Stimulated activated CD4-positive, alpha-beta T cell treated with anti-CD3 and anti-CD28 coated beads, Interleukin-15, amount 100 ng/mL, for 24 hours (primary cell): ENCODE data around the gene CRACR2A.

ENCODE experiments used
- DNase-seq: peaks from one replicate; pipeline ENCODE4 v3.0.0-alpha.2; 2020

The CRACR2A gene

GRCh38 chr12:3723916-3724805 is 28.7 kb downstream of the CRACR2A start:
- DNase-seq, result no peak

GRCh38 chr12:3722368-3722767 is 30.5 kb downstream of the CRACR2A start:
- no peak for DNase-seq

- no peak for DNase-seq
Observed at GRCh38 chr12:3720772-3721171, 32.1 kb downstream of the CRACR2A start.

DNA sequence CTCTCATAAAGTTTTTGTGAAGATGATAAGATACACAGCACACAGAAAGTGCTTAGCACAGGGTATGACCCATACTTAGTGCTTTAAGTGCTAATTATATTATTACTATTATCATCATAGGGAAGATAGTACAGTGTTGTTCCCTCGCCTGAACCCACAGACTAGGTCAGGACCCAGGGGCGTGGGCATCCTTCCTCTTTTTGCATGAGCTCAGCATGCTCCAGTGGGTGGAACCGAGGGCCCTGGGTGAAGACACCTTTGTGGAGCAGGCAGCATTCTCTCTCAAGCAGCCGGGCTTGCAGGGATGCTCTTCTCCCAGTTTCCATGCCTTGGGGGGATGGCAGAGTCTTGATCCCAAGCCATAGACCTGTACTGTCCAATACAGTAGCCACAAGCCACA is 34.8 kb downstream of the CRACR2A start:
- DNase-seq, result no peak

DNA sequence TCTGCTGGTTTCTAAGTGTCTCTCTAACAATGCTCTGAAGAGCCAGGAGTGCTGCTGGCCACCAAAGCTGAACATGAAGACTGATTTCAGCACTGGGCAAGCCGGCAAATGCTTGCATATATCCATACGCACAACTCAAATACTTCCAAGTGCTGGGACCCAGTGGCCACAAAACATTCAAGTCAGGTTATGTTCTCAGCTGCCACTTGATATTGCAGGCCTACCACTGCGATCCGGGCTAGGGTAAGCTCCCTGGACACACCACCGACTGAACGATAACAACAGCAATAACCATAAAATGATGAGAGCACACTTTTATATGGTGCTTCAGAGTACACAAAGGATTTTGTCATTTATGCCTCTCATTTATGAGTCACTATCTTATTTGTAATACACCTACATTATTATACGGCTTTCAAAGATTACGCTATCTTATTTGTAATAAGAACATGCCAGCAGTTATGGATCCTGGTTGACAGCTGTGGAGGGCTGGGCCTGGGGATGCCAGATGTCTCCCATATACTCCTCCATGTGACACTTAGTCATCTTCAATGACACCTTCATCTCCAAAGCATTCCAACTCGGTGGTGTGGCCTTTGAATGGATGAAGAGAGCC is 35.5 kb downstream of the CRACR2A start:
- DNase-seq, result no peak

GRCh38 chr12:3715999-3716398 is 36.9 kb downstream of the CRACR2A start:
- no peak for DNase-seq

DNA sequence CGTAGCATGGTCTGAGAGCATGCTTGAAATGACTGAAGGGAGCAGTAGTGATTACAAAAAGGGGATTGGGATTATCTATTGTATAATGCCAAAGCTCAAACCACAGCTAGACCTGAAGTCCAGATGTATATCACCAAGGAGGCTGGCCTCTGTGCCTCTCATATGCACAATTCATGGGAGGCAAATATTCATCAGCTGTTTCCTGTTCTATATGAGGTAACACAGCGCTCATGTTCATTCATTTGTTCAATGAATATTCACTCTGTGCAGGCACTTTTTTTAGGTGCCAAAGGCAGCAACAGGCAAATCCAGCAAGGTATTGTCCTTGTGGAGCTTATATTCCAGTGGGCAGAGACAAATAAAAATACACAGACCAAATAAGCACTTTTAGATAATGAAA is 39.0 kb downstream of the CRACR2A start:
- no peak for DNase-seq

- DNase-seq, result no peak
Observed at GRCh38 chr12:3713483-3713882, 39.4 kb downstream of the CRACR2A start.

- DNase-seq, result no peak
Observed at GRCh38 chr12:3712209-3712992, 40.5 kb downstream of the CRACR2A start.

- DNase-seq, result no peak
Observed at GRCh38 chr12:3705354-3705675, 47.6 kb downstream of the CRACR2A start.

GRCh38 chr12:3704512-3705353 is 48.2 kb downstream of the CRACR2A start:
- DNase-seq, result no peak

DNA sequence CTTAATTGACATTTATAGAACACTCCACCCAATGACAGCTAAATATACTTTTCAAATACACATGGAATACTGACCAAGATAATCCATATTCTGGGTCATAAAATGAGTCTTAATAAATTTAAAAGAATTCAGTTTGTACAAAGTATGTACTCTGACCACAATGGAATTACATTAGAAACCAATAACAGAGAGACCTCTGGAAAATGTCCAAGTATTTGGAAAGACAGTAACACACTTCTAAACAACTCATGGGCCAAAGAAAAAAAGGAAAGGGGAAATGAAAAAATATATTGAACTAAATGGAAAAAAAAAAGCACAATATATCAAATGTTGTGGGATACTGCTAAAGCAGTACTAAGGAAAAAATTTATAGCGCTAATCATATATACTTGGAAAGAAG is 52.0 kb downstream of the CRACR2A start:
- no peak for DNase-seq

- DNase-seq, result no peak
Observed at GRCh38 chr12:3698218-3698974, 54.5 kb downstream of the CRACR2A start.

- no peak for DNase-seq
Observed at GRCh38 chr12:3697311-3697870, 55.5 kb downstream of the CRACR2A start.

GRCh38 chr12:3694673-3695072 is 58.2 kb downstream of the CRACR2A start:
- no peak for DNase-seq

GRCh38 chr12:3692616-3693365 is 60.1 kb downstream of the CRACR2A start:
- no peak for DNase-seq

- DNase-seq, result no peak
Observed at GRCh38 chr12:3686463-3686862, 66.4 kb downstream of the CRACR2A start.

DNA sequence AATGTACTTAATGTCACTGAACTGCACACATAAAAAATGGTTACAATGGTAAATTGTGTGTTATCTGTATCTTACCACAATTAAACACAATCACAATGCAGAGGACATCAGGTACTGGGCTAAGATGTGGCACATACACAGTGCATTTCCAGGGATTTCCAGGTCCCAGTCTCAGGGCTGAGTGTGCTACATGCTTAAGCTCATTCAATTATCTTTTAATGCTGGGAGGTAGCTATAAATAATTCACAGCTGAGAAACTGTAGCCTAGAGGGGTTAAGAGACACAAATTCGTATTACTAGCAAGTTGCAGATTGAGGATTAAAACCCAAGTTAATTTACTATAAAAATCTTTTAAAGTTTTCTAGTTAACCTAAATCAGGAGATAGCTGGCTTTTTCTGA is 67.1 kb downstream of the CRACR2A start:
- DNase-seq, result no peak

GRCh38 chr12:3684449-3685051 is 68.4 kb downstream of the CRACR2A start:
- DNase-seq, result no peak

DNA sequence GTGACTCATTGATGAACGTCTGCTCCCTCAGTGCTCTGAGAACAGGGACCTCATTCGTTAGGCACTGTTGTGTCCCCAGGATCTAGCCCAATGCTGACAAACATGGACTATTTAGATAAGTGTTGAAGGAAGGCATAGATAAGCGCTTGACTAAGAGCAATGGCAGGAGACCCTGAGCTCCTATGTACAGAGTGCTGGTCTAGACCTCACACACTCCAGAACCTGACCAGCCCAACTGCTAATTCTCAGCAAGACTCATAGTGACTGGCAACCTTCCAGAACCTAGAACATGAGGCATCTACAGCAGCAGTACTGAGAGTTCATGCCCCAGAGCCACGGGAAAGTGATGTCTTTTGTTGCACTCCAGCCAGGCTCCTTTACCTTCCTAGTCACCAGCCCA is 69.2 kb downstream of the CRACR2A start:
- DNase-seq, result no peak
